ENCODE results near the gene VEPH1.

The VEPH1 gene

GRCh38 chr3:157390713-157391515 lies 112.3 kb downstream of the VEPH1 start:
- Mint-ChIP-seq H3K9me3 (peaks cover 5 to 9% of the 10 kb centered on the region in 2 donors), H3K36me3 (no peaks in the 10 kb centered on the region), H3K27me3 (no peaks in the 10 kb centered on the region), H3K4me3 (no peak overlapping the region), H3K27ac (no peak overlapping the region), H3K4me1 (no peaks in the 10 kb centered on the region)
- ATAC-seq (replicated peaks), result no peak
- no peak for DNase-seq

- Mint-ChIP-seq H3K27ac (no peak overlapping the region), H3K27me3 (no peaks in the 10 kb centered on the region), H3K9me3 (peaks cover 4 to 9% of the 10 kb centered on the region in 2 donors), H3K4me1 (no peaks in the 10 kb centered on the region), H3K36me3 (no peaks in the 10 kb centered on the region), H3K4me3 (no peak overlapping the region)
- no peak for ATAC-seq (replicated peaks)
- no peak for DNase-seq
These were observed 114.2 kb downstream of the VEPH1 start for GRCh38 chr3:157388976-157389375.

- H3K4me3 Mint-ChIP-seq, result no peak overlapping the region
- no peaks in the 10 kb centered on the region for H3K36me3 Mint-ChIP-seq
- DNase-seq, result no peak
These were observed 115.3 kb downstream of the VEPH1 start for GRCh38 chr3:157387708-157388435.

GRCh38 chr3:157384491-157384890 lies 118.7 kb downstream of the VEPH1 start:
- DNase-seq, result no peak
- H3K4me1 Mint-ChIP-seq, result no peaks in the 10 kb centered on the region
- no peaks in the 10 kb centered on the region for H3K36me3 Mint-ChIP-seq
- H3K9me3 Mint-ChIP-seq, result no peaks in the 10 kb centered on the region
- no peaks in the 10 kb centered on the region for H3K27me3 Mint-ChIP-seq
- ATAC-seq (replicated peaks), result no peak
- no peak overlapping the region for H3K27ac Mint-ChIP-seq
- no peak overlapping the region for H3K4me3 Mint-ChIP-seq

More at GRCh38 chr3:157387708-157388435, 115.3 kb downstream of the VEPH1 start:
- Mint-ChIP-seq H3K4me1 (no peaks in the 10 kb centered on the region), H3K9me3 (peaks cover 4 to 9% of the 10 kb centered on the region in 2 donors), H3K27ac (no peak overlapping the region), H3K27me3 (no peaks in the 10 kb centered on the region)
- no peak for ATAC-seq (replicated peaks)

GRCh38 chr3:157384031-157384430 lies 119.2 kb downstream of the VEPH1 start:
- H3K4me3 Mint-ChIP-seq, result no peak overlapping the region
- no peaks in the 10 kb centered on the region for H3K27me3 Mint-ChIP-seq
- no peaks in the 10 kb centered on the region for H3K36me3 Mint-ChIP-seq
- H3K4me1 Mint-ChIP-seq, result no peaks in the 10 kb centered on the region
- ATAC-seq (replicated peaks), result no peak
- no peaks in the 10 kb centered on the region for H3K9me3 Mint-ChIP-seq
- DNase-seq, result no peak
- no peak overlapping the region for H3K27ac Mint-ChIP-seq

- DNase-seq (no peak), ATAC-seq (replicated peaks) (no peak)
- Mint-ChIP-seq H3K4me1 (no peaks in the 10 kb centered on the region), H3K4me3 (no peak overlapping the region), H3K9me3 (no peaks in the 10 kb centered on the region), H3K27ac (no peak overlapping the region), H3K27me3 (no peaks in the 10 kb centered on the region), H3K36me3 (no peaks in the 10 kb centered on the region)
These were observed 121.6 kb downstream of the VEPH1 start for GRCh38 chr3:157381606-157382005.

- Mint-ChIP-seq H3K4me3 (no peak overlapping the region), H3K36me3 (no peaks in the 10 kb centered on the region)
- ATAC-seq (replicated peaks), result no peak
These were observed 123.6 kb downstream of the VEPH1 start for GRCh38 chr3:157379525-157380140.

GRCh38 chr3:157376603-157377300 lies 126.5 kb downstream of the VEPH1 start:
- H3K4me3 Mint-ChIP-seq, result no peak overlapping the region
- no peaks in the 10 kb centered on the region for H3K27me3 Mint-ChIP-seq
- no peak for ATAC-seq (replicated peaks)
- H3K4me1 Mint-ChIP-seq, result no peaks in the 10 kb centered on the region
- H3K36me3 Mint-ChIP-seq, result no peaks in the 10 kb centered on the region
- DNase-seq, result no peak
- H3K27ac Mint-ChIP-seq, result no peak overlapping the region
- H3K9me3 Mint-ChIP-seq, result peaks cover 0 to 1% of the 10 kb centered on the region in 2 donors

More at GRCh38 chr3:157379525-157380140, 123.6 kb downstream of the VEPH1 start:
- no peak overlapping the region for H3K27ac Mint-ChIP-seq
- H3K4me1 Mint-ChIP-seq, result no peaks in the 10 kb centered on the region
- no peaks in the 10 kb centered on the region for H3K9me3 Mint-ChIP-seq
- H3K27me3 Mint-ChIP-seq, result no peaks in the 10 kb centered on the region
- DNase-seq, result no peak

- no peaks in the 10 kb centered on the region for H3K36me3 Mint-ChIP-seq
- H3K4me3 Mint-ChIP-seq, result no peak overlapping the region
- ATAC-seq (replicated peaks), result no peak
- peaks cover 0 to 1% of the 10 kb centered on the region in 2 donors for H3K9me3 Mint-ChIP-seq
- no peaks in the 10 kb centered on the region for H3K27me3 Mint-ChIP-seq
- no peak for DNase-seq
- no peaks in the 10 kb centered on the region for H3K4me1 Mint-ChIP-seq
- H3K27ac Mint-ChIP-seq, result no peak overlapping the region
These were observed 127.8 kb downstream of the VEPH1 start for GRCh38 chr3:157375342-157375986.

GRCh38 chr3:157374933-157375332 lies 128.3 kb downstream of the VEPH1 start:
- ATAC-seq (replicated peaks), result no peak
- Mint-ChIP-seq H3K27ac (no peak overlapping the region), H3K27me3 (no peaks in the 10 kb centered on the region), H3K9me3 (peaks cover 0 to 1% of the 10 kb centered on the region in 2 donors), H3K4me3 (no peak overlapping the region), H3K4me1 (no peaks in the 10 kb centered on the region), H3K36me3 (no peaks in the 10 kb centered on the region)
- no peak for DNase-seq

- DNase-seq, result no peak
- no peak for ATAC-seq (replicated peaks)
- no peaks in the 10 kb centered on the region for H3K27me3 Mint-ChIP-seq
- no peaks in the 10 kb centered on the region for H3K36me3 Mint-ChIP-seq
- peaks cover 0 to 1% of the 10 kb centered on the region in 2 donors for H3K9me3 Mint-ChIP-seq
- no peak overlapping the region for H3K4me3 Mint-ChIP-seq
- H3K27ac Mint-ChIP-seq, result no peak overlapping the region
- H3K4me1 Mint-ChIP-seq, result no peaks in the 10 kb centered on the region
These were observed 129.4 kb downstream of the VEPH1 start for GRCh38 chr3:157373783-157374182.

- Mint-ChIP-seq H3K36me3 (no peaks in the 10 kb centered on the region), H3K27me3 (no peaks in the 10 kb centered on the region), H3K4me3 (no peak overlapping the region), H3K27ac (no peak overlapping the region), H3K9me3 (peaks cover 0 to 1% of the 10 kb centered on the region in 2 donors), H3K4me1 (no peaks in the 10 kb centered on the region)
- DNase-seq (no peak), ATAC-seq (replicated peaks) (no peak)
These were observed 132.3 kb downstream of the VEPH1 start for GRCh38 chr3:157370867-157371266.

GRCh38 chr3:157369727-157370421 lies 133.3 kb downstream of the VEPH1 start:
- DNase-seq (no peak), ATAC-seq (replicated peaks) (no peak)
- Mint-ChIP-seq H3K27ac (no peak overlapping the region), H3K4me1 (no peaks in the 10 kb centered on the region), H3K36me3 (no peaks in the 10 kb centered on the region), H3K27me3 (no peaks in the 10 kb centered on the region), H3K9me3 (peaks cover 0 to 1% of the 10 kb centered on the region in 2 donors), H3K4me3 (no peak overlapping the region)

Measured in stimulated activated naive B cell treated with anti-CD40 and anti-IgM and Interleukin-4, amounts not matched to agents 10 μg/mL and 1 μg/mL and 100 μg/mL, for 72 hours (primary cell).